ENCODE results near the gene NDUFA5. TPM values are rescaled to one million over a fixed set of nuclear protein-coding genes. Genes with fewer than 3 reads are reported as not detected.
"Not testable (repeated sequence)": the region's sequence is repeated elsewhere in the genome, so short reads cannot be mapped to it uniquely, and the experiment has no call there.

NDUFA5 gene
- total RNA-seq, 1 donor from 2014 or later = 210 TPM

GRCh38 chr7:123562121-123562520 lies 4.5 kb upstream of the NDUFA5 start:
- no peak for DNase-seq (ENCODE audit: low spot score)
- intact Hi-C loops (cut with DNase I) = no loop called here

- no peak for DNase-seq (ENCODE audit: low spot score)
- intact Hi-C loops (cut with DNase I) = no loop called here
Measured at GRCh38 chr7:123558289-123558874, 764 bp upstream of the NDUFA5 start.

GRCh38 chr7:123557016-123557397 lies 611 bp downstream of the NDUFA5 start:
- intact Hi-C loops (cut with DNase I) = no loop called here
- DNase-seq (ENCODE audit: low spot score) = no peak

GRCh38 chr7:123555484-123555883 lies 2.1 kb downstream of the NDUFA5 start:
- DNase-seq (ENCODE audit: low spot score) = no peak
- intact Hi-C loops (cut with DNase I) = no loop called here

GRCh38 chr7:123553159-123553558 lies 4.5 kb downstream of the NDUFA5 start:
- DNase-seq (ENCODE audit: low spot score) = no peak
- intact Hi-C loops (cut with DNase I) = no loop called here

GRCh38 chr7:123552641-123553040 lies 5.0 kb downstream of the NDUFA5 start:
- intact Hi-C loops (cut with DNase I) = no loop called here
- no peak for DNase-seq (ENCODE audit: low spot score)

GRCh38 chr7:123552134-123552533 lies 5.5 kb downstream of the NDUFA5 start:
- intact Hi-C loops (cut with DNase I); DNase-seq (ENCODE audit: low spot score): not testable (repeated sequence)

GRCh38 chr7:123548406-123548805 lies 9.2 kb downstream of the NDUFA5 start:
- DNase-seq (ENCODE audit: low spot score) = no peak
- intact Hi-C loops (cut with DNase I) = no loop called here

- intact Hi-C loops (cut with DNase I) = loop anchor here (5.0 kb wide), 1 partner anchor 48 kb away; no protein-coding TSS in a partner anchor
- DNase-seq (ENCODE audit: low spot score) = no peak
Measured at GRCh38 chr7:123539871-123540270, 17.7 kb downstream of the NDUFA5 start.

- DNase-seq (ENCODE audit: low spot score) = no peak
- intact Hi-C loops (cut with DNase I) = loop anchor here (5.0 kb wide), 1 partner anchor 47 kb away; no protein-coding TSS in a partner anchor
Measured at GRCh38 chr7:123538897-123539296, 18.7 kb downstream of the NDUFA5 start.

GRCh38 chr7:123538189-123538714 lies 19.4 kb downstream of the NDUFA5 start:
- intact Hi-C loops (cut with DNase I) = loop anchor here (5.0 kb wide), 1 partner anchor 46 kb away; no protein-coding TSS in a partner anchor
- no peak for DNase-seq (ENCODE audit: low spot score)

- intact Hi-C loops (cut with DNase I) = loop anchor here (5.0 kb wide), 1 partner anchor 45 kb away; no protein-coding TSS in a partner anchor
- DNase-seq (ENCODE audit: low spot score) = no peak
Measured at GRCh38 chr7:123537026-123537642, 20.5 kb downstream of the NDUFA5 start.

GRCh38 chr7:123535517-123535916 lies 22.1 kb downstream of the NDUFA5 start:
- intact Hi-C loops (cut with DNase I) = loop anchor here (5.0 kb wide), 1 partner anchor 43 kb away; no protein-coding TSS in a partner anchor
- no peak for DNase-seq (ENCODE audit: low spot score)

GRCh38 chr7:123534383-123535260 lies 23.0 kb downstream of the NDUFA5 start, which contains the start of gene IQUB:
Gene IQUB, minus strand, starts transcription at chr7:123534595. Its CDS starts 22,255 bp downstream, at chr7:123512340.
- intact Hi-C loops (cut with DNase I) = loop anchor here (5.0 kb wide), 1 partner anchor 42 kb away; no protein-coding TSS in a partner anchor
- DNase-seq (ENCODE audit: low spot score) = peak; percentile 99

GRCh38 chr7:123533929-123534382 lies 23.7 kb downstream of the NDUFA5 start:
- no peak for DNase-seq (ENCODE audit: low spot score)
- intact Hi-C loops (cut with DNase I) = no loop called here

- no peak for DNase-seq (ENCODE audit: low spot score)
- intact Hi-C loops (cut with DNase I) = no loop called here
Measured at GRCh38 chr7:123533553-123533917, 24.1 kb downstream of the NDUFA5 start.

- peak; percentile 78 for DNase-seq (ENCODE audit: low spot score)
Measured at GRCh38 chr7:123532788-123533552, 24.6 kb downstream of the NDUFA5 start.

GRCh38 chr7:123532343-123532742 lies 25.3 kb downstream of the NDUFA5 start:
- DNase-seq (ENCODE audit: low spot score); intact Hi-C loops (cut with DNase I): not testable (repeated sequence)

More at GRCh38 chr7:123532788-123533552, 24.6 kb downstream of the NDUFA5 start:
- intact Hi-C loops (cut with DNase I) = not testable (repeated sequence)

- intact Hi-C loops (cut with DNase I); DNase-seq (ENCODE audit: low spot score): not testable (repeated sequence)
Measured at GRCh38 chr7:123530035-123530591, 27.5 kb downstream of the NDUFA5 start.
